NCI-H1105 treated with DMSO at 0.1 percent for 48 hours (cell line): Measurements from ENCODE around the gene MRPL16.
"Not testable (repeated sequence)": the region's sequence is repeated elsewhere in the genome, so short reads cannot be mapped to it uniquely, and the experiment has no call there.

ENCODE experiments used
- DNase-seq: peaks from one replicate; lab custom pipeline; 2025; lab: John Stamatoyannopoulos, UW

MRPL16 gene

GRCh38 chr11:59810911-59811259, 307 bp upstream of the MRPL16 start:
- DNase-seq, result no peak

- DNase-seq, result no peak
Measured at GRCh38 chr11:59807047-59807610, 3.4 kb downstream of the MRPL16 start.

- no peak for DNase-seq
Measured at GRCh38 chr11:59804061-59804460, 6.5 kb downstream of the MRPL16 start.

- DNase-seq, result peak; percentile 45
Measured at GRCh38 chr11:59802639-59803176, 7.9 kb downstream of the MRPL16 start.

- no peak for DNase-seq
Measured at GRCh38 chr11:59801981-59802638, 8.5 kb downstream of the MRPL16 start.

- DNase-seq, result no peak
Measured at GRCh38 chr11:59801160-59801706, 9.3 kb downstream of the MRPL16 start.

GRCh38 chr11:59800390-59801025, 10.1 kb downstream of the MRPL16 start:
- no peak for DNase-seq

- no peak for DNase-seq
Measured at GRCh38 chr11:59794417-59794816, 16.2 kb downstream of the MRPL16 start.

GRCh38 chr11:59792507-59792906, 18.1 kb downstream of the MRPL16 start:
- no peak for DNase-seq

- DNase-seq, result no peak
Measured at GRCh38 chr11:59791639-59792038, 18.9 kb downstream of the MRPL16 start.

GRCh38 chr11:59787816-59788215, 22.8 kb downstream of the MRPL16 start:
- no peak for DNase-seq

- DNase-seq, result no peak
Measured at GRCh38 chr11:59787255-59787588, 23.4 kb downstream of the MRPL16 start.

- DNase-seq, result no peak
Measured at GRCh38 chr11:59785818-59786217, 24.8 kb downstream of the MRPL16 start.

- not testable (repeated sequence) for DNase-seq
Measured at GRCh38 chr11:59784441-59784840, 26.1 kb downstream of the MRPL16 start.

GRCh38 chr11:59783632-59784090, 26.9 kb downstream of the MRPL16 start:
- DNase-seq, result no peak

- DNase-seq, result no peak
Measured at GRCh38 chr11:59782080-59782479, 28.5 kb downstream of the MRPL16 start.

- no peak for DNase-seq
Measured at GRCh38 chr11:59779487-59779886, 31.1 kb downstream of the MRPL16 start.

GRCh38 chr11:59778122-59778521, 32.5 kb downstream of the MRPL16 start:
- no peak for DNase-seq

- no peak for DNase-seq
Measured at GRCh38 chr11:59777104-59777503, 33.5 kb downstream of the MRPL16 start.

GRCh38 chr11:59776210-59777066, 34.1 kb downstream of the MRPL16 start:
- no peak for DNase-seq

- no peak for DNase-seq
Measured at GRCh38 chr11:59773083-59773440, 37.5 kb downstream of the MRPL16 start.

GRCh38 chr11:59771605-59772004, 39.0 kb downstream of the MRPL16 start:
- no peak for DNase-seq
